Prostate gland (tissue), 2 donors: ENCODE results near the gene PABPC1L. TPM values are rescaled to one million over a fixed set of nuclear protein-coding genes. Genes with fewer than 3 reads are reported as not detected.

ENCODE experiments used
- DNase-seq: peaks from one replicate; pipeline ENCODE4 v3.0.0-alpha.2; 2019; ENCODE audit warnings: low spot score
- H3K27ac ChIP-seq, 2 donors: fragments of 200-600 bp; sonication (generic); 2 replicates each; pipeline ENCODE4 v1.5.1; 2017 to 2019
- H3K27me3 ChIP-seq: fragments of 200-600 bp; sonication (generic); replicated peaks from 2 replicates; pipeline ENCODE4 v1.5.1; 2019; ENCODE audit not compliant: insufficient read depth
- H3K36me3 ChIP-seq, 2 donors: fragments of 200-600 bp; sonication (generic); 1 replicate in 1 of 2; 2 replicates in 1 of 2; pipeline versions ENCODE4 v1.5.1 to v1.8.1; 2017 to 2019
- H3K4me1 ChIP-seq: fragments of 200-600 bp; sonication (generic); replicated peaks from 2 replicates; pipeline ENCODE4 v1.5.1; 2019
- H3K4me3 ChIP-seq, 2 donors: fragments of 200-600 bp; sonication (generic); 2 replicates each; pipeline ENCODE4 v1.5.1; 2017 to 2019
- H3K9me3 ChIP-seq: fragments of 200-600 bp; sonication (generic); 2 replicates; pipeline ENCODE4 v1.5.1; 2017
- CTCF ChIP-seq, 4 experiments: fragments of 200-600 bp in 2 of 4; fragments of 450-650 bp in 2 of 4; sonication (generic) in 2 of 4; IDR thresholded peaks; 1 replicate in 3 of 4; 2 replicates in 1 of 4; pipeline ENCODE4 v1.5.1; 2016 to 2019; ENCODE audit warnings: antibody characterized with exemption in 4 of 4, mild to moderate bottlenecking in 2 of 4, moderate library complexity in 2 of 4
- POLR2A ChIP-seq: fragments of 450-650 bp; IDR thresholded peaks from one replicate; pipeline ENCODE4 v1.6.1; 2016; ENCODE audit warnings: antibody characterized with exemption, mild to moderate bottlenecking
- POLR2AphosphoS5 ChIP-seq: sonication (generic); formaldehyde crosslinking; IDR thresholded peaks from one replicate; pipeline ENCODE4 v1.6.1; 2017; ENCODE audit warnings: antibody characterized with exemption
- WGBS: methylation state at CpG from one replicate; pipeline ENCODE4 v1.1.5; 2018; 5-methylcytosine and 5-hydroxymethylcytosine counted together
- intact Hi-C: fragments of 100-400 bp; cut with DNase I; formaldehyde crosslinking; loops from one replicate; pipeline ENCODE4 v1.14.2; 2022
- total RNA-seq, 2 donors: library from RNA; depleted of rRNA; stranded (reverse); fragments of >200 nt; gene quantifications; one replicate each; pipeline ENCODE4 v1.1.0, GENCODE V29; 2016

Gene PABPC1L
- total RNA-seq, 2 donors from 2014 or later, result 35.6 to 48.9 TPM

DNA sequence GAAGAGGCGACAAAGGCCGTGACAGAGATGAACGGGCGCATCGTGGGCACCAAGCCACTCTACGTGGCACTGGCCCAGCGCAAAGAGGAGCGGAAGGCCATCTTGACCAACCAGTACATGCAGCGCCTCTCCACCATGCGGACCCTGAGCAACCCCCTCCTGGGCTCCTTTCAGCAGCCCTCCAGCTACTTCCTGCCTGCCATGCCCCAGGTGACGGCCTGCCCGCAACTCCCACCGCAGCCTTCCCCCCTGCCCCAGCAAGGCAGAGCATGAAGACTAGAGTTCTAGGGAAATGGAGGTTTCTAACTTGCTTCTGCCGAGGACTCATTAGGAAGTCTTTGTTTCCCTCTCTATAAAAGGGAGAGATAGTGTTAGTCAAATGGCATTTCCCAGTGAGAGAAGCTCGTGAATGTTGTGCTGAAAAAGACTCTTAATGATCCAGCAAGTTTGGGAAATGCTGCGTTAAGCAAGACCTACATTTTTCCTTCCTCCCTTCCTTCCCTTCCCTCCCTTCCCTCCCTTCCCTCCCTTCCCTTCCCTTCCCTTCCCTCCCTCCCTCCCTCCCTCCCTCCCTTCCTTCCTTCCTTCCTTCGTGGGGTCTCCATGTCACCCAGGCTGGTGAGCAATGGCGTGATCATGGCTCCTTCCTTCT lies 20.8 kb downstream of the PABPC1L start:
- no peaks in the 10 kb centered on the region for H3K4me1 ChIP-seq
- H3K27ac ChIP-seq, result no peak overlapping the region
- no peak for DNase-seq
- H3K36me3 ChIP-seq, result no peaks in the 10 kb centered on the region
- 92% methylated on average over 16 of the region's 18 CpGs for WGBS
- TF ChIP-seq POLR2A (no peak), CTCF (IDR thresholded peaks at IDR 0.05) (no peak)
- intact Hi-C loops, result no loop called here
- H3K4me3 ChIP-seq, result no peak overlapping the region
- no peaks in the 10 kb centered on the region for H3K27me3 ChIP-seq
- no peaks in the 10 kb centered on the region for H3K9me3 ChIP-seq

DNA sequence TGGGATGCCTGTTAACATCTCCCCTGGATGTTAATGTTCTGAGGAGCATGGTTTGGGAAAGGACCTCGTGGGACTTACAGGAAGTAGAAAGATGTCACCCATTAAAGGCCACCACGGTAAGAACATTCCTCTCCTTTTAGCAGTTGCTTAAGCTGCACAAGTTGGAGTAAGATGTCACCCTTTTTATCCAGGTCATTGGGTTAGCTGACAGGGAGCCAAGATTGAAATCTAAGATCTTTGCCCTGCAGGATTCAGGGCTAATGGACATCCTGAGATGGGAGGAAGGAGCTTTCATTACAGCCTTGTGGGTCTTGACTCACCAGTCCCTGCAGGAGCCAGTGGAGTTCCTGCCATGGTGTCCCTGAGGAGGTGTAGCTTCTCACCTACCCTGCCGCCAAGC lies 22.1 kb downstream of the PABPC1L start:
- Histone ChIP-seq H3K27ac (no peak overlapping the region), H3K4me1 (no peaks in the 10 kb centered on the region), H3K4me3 (no peak overlapping the region), H3K9me3 (no peaks in the 10 kb centered on the region), H3K27me3 (no peaks in the 10 kb centered on the region), H3K36me3 (no peaks in the 10 kb centered on the region)
- WGBS, result 93% methylated on average over 3 of the region's 3 CpGs
- intact Hi-C loops, result no loop called here
- DNase-seq, result no peak
- TF ChIP-seq POLR2A (no peak), POLR2AphosphoS5 (no peak), CTCF (IDR thresholded peaks at IDR 0.05) (no peak)

DNA sequence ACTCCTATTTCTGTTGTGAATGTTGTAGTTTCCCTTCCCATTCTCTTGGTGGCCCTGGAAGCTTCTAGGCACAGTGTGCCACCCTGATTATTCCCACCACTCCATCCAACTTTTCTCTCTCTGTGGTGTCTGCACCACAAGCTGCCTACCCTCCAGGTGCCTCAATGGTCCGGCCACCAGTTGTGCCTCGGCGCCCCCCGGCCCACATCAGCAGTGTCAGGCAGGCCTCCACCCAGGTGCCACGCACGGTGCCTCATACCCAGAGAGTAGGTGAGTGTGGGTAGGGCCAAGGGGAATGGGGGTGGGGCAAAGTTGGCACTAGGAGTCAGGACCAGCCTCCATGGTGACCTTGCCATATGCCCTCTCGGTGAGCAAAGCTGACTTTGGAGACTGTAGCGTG lies 23.1 kb downstream of the PABPC1L start:
- WGBS, result 98% methylated on average over 8 of the region's 8 CpGs
- Histone ChIP-seq H3K4me1 (no peaks in the 10 kb centered on the region), H3K4me3 (no peak overlapping the region), H3K27ac (no peak overlapping the region), H3K27me3 (no peaks in the 10 kb centered on the region), H3K9me3 (no peaks in the 10 kb centered on the region), H3K36me3 (no peaks in the 10 kb centered on the region)
- no peak for TF ChIP-seq CTCF (IDR thresholded peaks at IDR 0.05)
- TF ChIP-seq POLR2A, result no peak
- no peak for TF ChIP-seq POLR2AphosphoS5
- DNase-seq, result no peak
- intact Hi-C loops, result no loop called here

- no peaks in the 10 kb centered on the region for H3K36me3 ChIP-seq
- H3K4me1 ChIP-seq, result no peaks in the 10 kb centered on the region
- H3K27ac ChIP-seq, result no peak overlapping the region
- H3K9me3 ChIP-seq, result no peaks in the 10 kb centered on the region
- H3K4me3 ChIP-seq, result no peak overlapping the region
- intact Hi-C loops, result no loop called here
- H3K27me3 ChIP-seq, result no peaks in the 10 kb centered on the region
- DNase-seq, result no peak
- no peak for TF ChIP-seq POLR2AphosphoS5
- TF ChIP-seq POLR2A, result no peak
- no peak for TF ChIP-seq CTCF (IDR thresholded peaks at IDR 0.05)
- WGBS, result 98% methylated on average over 10 of the region's 10 CpGs
These were observed 26.6 kb downstream of the PABPC1L start for GRCh38 chr20:44936510-44936909.

- WGBS, result 90% methylated on average over 9 of the region's 9 CpGs
- peaks cover 0 to 9% of the 10 kb centered on the region in 2 donors for H3K36me3 ChIP-seq
- no peak overlapping the region for H3K27ac ChIP-seq
These were observed 28.8 kb downstream of the PABPC1L start for GRCh38 chr20:44938637-44939036.

More at GRCh38 chr20:44938637-44939036, 28.8 kb downstream of the PABPC1L start:
- TF ChIP-seq POLR2A (no peak), POLR2AphosphoS5 (no peak), CTCF (IDR thresholded peaks at IDR 0.05) (no peak)
- H3K4me1 ChIP-seq, result no peaks in the 10 kb centered on the region
- no peak overlapping the region for H3K4me3 ChIP-seq
- no peak for DNase-seq
- intact Hi-C loops, result no loop called here
- no peaks in the 10 kb centered on the region for H3K9me3 ChIP-seq
- no peaks in the 10 kb centered on the region for H3K27me3 ChIP-seq
